ENCODE measurements around the gene MCF2L. TPM values are rescaled to one million over a fixed set of nuclear protein-coding genes. Genes with fewer than 3 reads are reported as not detected.

Gene MCF2L
- total RNA-seq, 1 experiment from 2014 or later: not detected

DNA sequence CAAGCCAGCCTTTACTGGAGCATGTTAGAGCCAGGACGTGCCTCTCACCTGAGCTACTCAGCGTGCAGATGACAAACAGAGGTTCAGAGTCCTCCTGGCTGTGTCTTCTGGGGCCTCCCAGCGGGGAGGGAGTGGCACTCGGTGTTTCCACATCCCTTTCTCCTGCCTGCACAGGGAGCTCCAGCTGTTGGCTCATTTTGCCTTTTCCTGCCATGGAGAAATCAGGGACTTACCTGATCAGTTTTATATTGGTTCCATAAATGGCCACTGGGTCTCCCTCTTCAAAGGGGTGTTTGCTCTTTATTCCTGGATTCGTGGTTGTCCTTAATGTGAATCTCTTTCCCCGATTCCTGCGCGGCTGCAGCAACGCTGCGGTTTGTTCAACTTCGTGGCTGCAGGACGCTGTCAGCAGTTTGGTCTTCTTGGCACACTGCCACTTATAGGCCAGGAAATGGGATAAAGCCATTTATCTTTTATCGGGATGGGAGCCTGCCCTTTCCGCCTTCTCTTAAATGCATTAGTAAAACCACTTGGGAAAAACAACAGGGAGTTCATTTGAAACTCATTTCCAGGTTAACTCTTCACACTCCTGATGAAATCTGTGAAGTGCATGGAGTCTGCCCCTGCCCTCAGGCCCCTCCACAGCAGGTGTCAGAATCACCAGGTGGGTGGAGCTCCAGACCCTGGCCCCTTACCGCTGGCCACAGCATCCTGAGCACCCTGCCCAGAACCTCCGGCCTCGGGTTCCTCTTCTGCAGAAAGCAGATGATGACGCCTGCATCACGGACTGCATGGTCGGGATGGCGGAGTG, 39.8 kb upstream of the MCF2L start:
- no peaks in the 10 kb centered on the region for H3K79me2 ChIP-seq (ENCODE audit: low read length)
- H3K4me1 ChIP-seq (ENCODE audit: low read length): no peaks in the 10 kb centered on the region

GRCh38 chr13:112929783-112930055, 39.3 kb upstream of the MCF2L start:
- no peaks in the 10 kb centered on the region for H3K36me3 ChIP-seq (ENCODE audit: insufficient read depth, low read length)

More for the DNA sequence above, 39.8 kb upstream of the MCF2L start:
- no peak for DNase-seq
- Histone ChIP-seq H3K9ac (ENCODE audit: low read length) (no peak overlapping the region), H3K36me3 (ENCODE audit: insufficient read depth, low read length) (no peaks in the 10 kb centered on the region), H3K27ac (ENCODE audit: low read length) (no peak overlapping the region), H3K9me3 (ENCODE audit: low read length) (no peaks in the 10 kb centered on the region), H3K4me2 (ENCODE audit: low read depth, low read length, poor library complexity, severe bottlenecking) (no peak overlapping the region), H3K9me2 (replicated peaks; ENCODE audit: insufficient read depth, low read length) (no peaks in the 10 kb centered on the region), H4K20me1 (ENCODE audit: insufficient read depth, low read depth, low read length) (no peaks in the 10 kb centered on the region), H2AFZ (ENCODE audit: low read length) (no peak overlapping the region), H3K27me3 (ENCODE audit: low read length) (no peaks in the 10 kb centered on the region), H3K4me3 (ENCODE audit: low read length) (no peak overlapping the region)

DNA sequence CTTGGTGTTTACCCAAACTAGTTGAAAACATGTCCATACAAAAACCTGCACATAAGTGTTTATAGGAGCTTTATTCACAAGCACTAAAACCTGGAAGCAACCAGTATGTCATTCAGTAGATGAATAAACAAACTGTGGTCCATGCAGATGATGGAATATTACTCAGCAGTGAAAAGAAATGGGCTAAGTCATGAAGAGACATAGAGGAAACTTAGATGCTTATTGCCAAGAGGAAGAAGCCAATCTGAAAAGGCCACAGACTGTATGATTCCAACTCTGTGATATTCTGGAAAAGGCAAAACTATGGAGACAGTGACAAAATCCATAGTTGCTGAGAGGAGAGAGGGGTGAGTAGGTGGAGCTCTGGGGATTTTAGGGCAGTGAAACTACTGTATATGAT, 38.8 kb upstream of the MCF2L start:
- Histone ChIP-seq H3K4me3 (ENCODE audit: low read length) (no peak overlapping the region), H3K36me3 (ENCODE audit: insufficient read depth, low read length) (no peaks in the 10 kb centered on the region), H3K9me2 (replicated peaks; ENCODE audit: insufficient read depth, low read length) (no peaks in the 10 kb centered on the region), H3K27me3 (ENCODE audit: low read length) (no peaks in the 10 kb centered on the region), H3K9me3 (ENCODE audit: low read length) (no peaks in the 10 kb centered on the region), H3K9ac (ENCODE audit: low read length) (no peak overlapping the region), H3K27ac (ENCODE audit: low read length) (no peak overlapping the region), H2AFZ (ENCODE audit: low read length) (no peak overlapping the region), H3K4me2 (ENCODE audit: low read depth, low read length, poor library complexity, severe bottlenecking) (no peak overlapping the region), H4K20me1 (ENCODE audit: insufficient read depth, low read depth, low read length) (no peaks in the 10 kb centered on the region), H3K79me2 (ENCODE audit: low read length) (no peaks in the 10 kb centered on the region), H3K4me1 (ENCODE audit: low read length) (no peaks in the 10 kb centered on the region)
- no peak for DNase-seq

More at GRCh38 chr13:112929783-112930055, 39.3 kb upstream of the MCF2L start:
- no peaks in the 10 kb centered on the region for H3K27me3 ChIP-seq (ENCODE audit: low read length)
- H3K4me1 ChIP-seq (ENCODE audit: low read length): no peaks in the 10 kb centered on the region
- no peak overlapping the region for H2AFZ ChIP-seq (ENCODE audit: low read length)
- H3K9ac ChIP-seq (ENCODE audit: low read length): no peak overlapping the region
- H3K27ac ChIP-seq (ENCODE audit: low read length): no peak overlapping the region
- H3K79me2 ChIP-seq (ENCODE audit: low read length): no peaks in the 10 kb centered on the region
- no peaks in the 10 kb centered on the region for H3K9me3 ChIP-seq (ENCODE audit: low read length)
- no peaks in the 10 kb centered on the region for H4K20me1 ChIP-seq (ENCODE audit: insufficient read depth, low read depth, low read length)
- DNase-seq: no peak
- no peak overlapping the region for H3K4me2 ChIP-seq (ENCODE audit: low read depth, low read length, poor library complexity, severe bottlenecking)
- no peaks in the 10 kb centered on the region for H3K9me2 ChIP-seq (replicated peaks; ENCODE audit: insufficient read depth, low read length)
- no peak overlapping the region for H3K4me3 ChIP-seq (ENCODE audit: low read length)

- Histone ChIP-seq H3K36me3 (ENCODE audit: insufficient read depth, low read length) (no peaks in the 10 kb centered on the region), H3K27me3 (ENCODE audit: low read length) (no peaks in the 10 kb centered on the region), H3K79me2 (ENCODE audit: low read length) (no peaks in the 10 kb centered on the region), H3K4me1 (ENCODE audit: low read length) (no peaks in the 10 kb centered on the region), H3K27ac (ENCODE audit: low read length) (no peak overlapping the region), H3K4me2 (ENCODE audit: low read depth, low read length, poor library complexity, severe bottlenecking) (no peak overlapping the region), H3K9me2 (replicated peaks; ENCODE audit: insufficient read depth, low read length) (no peaks in the 10 kb centered on the region), H4K20me1 (ENCODE audit: insufficient read depth, low read depth, low read length) (no peaks in the 10 kb centered on the region), H3K9ac (ENCODE audit: low read length) (no peak overlapping the region), H3K9me3 (ENCODE audit: low read length) (no peaks in the 10 kb centered on the region), H2AFZ (ENCODE audit: low read length) (no peak overlapping the region), H3K4me3 (ENCODE audit: low read length) (no peak overlapping the region)
- DNase-seq: peak; percentile 49
Observed at GRCh38 chr13:112931028-112931934, 37.7 kb upstream of the MCF2L start.

DNA sequence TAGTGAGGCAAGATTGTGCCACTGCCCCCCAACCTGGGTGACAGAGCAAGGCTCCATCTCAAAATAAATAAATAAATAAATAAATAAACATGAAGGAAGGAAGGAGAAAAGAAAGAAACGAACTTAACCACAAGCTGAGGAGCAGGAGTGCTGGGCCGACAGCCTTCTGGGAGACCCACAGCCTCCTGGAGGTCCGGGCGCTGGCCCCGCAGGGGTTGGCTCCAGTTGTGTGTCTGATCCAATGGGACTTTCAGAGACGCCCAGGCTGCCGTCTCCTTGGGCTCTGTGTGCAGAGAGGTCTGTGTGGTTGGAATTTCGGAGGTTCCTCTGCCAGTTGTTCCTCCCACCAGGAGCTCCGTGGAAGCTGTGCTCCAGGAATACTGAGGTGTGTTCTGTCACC, 36.0 kb upstream of the MCF2L start:
- Histone ChIP-seq H3K79me2 (ENCODE audit: low read length) (no peaks in the 10 kb centered on the region), H3K9me3 (ENCODE audit: low read length) (no peaks in the 10 kb centered on the region), H3K27me3 (ENCODE audit: low read length) (no peaks in the 10 kb centered on the region), H3K4me1 (ENCODE audit: low read length) (no peaks in the 10 kb centered on the region), H3K36me3 (ENCODE audit: insufficient read depth, low read length) (no peaks in the 10 kb centered on the region), H3K27ac (ENCODE audit: low read length) (no peak overlapping the region), H2AFZ (ENCODE audit: low read length) (no peak overlapping the region), H4K20me1 (ENCODE audit: insufficient read depth, low read depth, low read length) (no peaks in the 10 kb centered on the region), H3K9ac (ENCODE audit: low read length) (no peak overlapping the region), H3K4me3 (ENCODE audit: low read length) (no peak overlapping the region), H3K4me2 (ENCODE audit: low read depth, low read length, poor library complexity, severe bottlenecking) (no peak overlapping the region), H3K9me2 (replicated peaks; ENCODE audit: insufficient read depth, low read length) (no peaks in the 10 kb centered on the region)
- no peak for DNase-seq

DNA sequence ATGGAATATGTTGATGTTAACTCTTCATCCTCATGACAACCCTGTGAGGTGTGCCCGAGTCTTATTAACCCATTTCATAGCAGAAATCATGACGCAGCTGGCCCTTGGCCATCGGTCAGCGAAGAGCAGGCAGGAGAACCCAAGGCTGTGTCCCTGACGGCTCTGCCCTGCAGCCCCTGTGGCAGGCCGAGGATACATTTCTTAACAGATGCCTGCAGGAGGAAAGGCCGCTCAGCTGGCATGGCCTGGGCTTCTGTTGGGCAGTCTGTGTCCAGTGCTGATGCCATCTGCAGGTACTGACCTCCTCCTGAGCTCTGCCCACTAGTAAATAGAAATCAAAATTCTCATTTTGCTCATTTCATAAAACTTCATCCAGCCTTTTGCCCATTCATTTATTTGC, 35.4 kb upstream of the MCF2L start:
- no peak for DNase-seq
- Histone ChIP-seq H3K9me3 (ENCODE audit: low read length) (no peaks in the 10 kb centered on the region), H3K4me1 (ENCODE audit: low read length) (no peaks in the 10 kb centered on the region), H3K27me3 (ENCODE audit: low read length) (no peaks in the 10 kb centered on the region), H3K79me2 (ENCODE audit: low read length) (no peaks in the 10 kb centered on the region), H4K20me1 (ENCODE audit: insufficient read depth, low read depth, low read length) (no peaks in the 10 kb centered on the region), H3K9ac (ENCODE audit: low read length) (no peak overlapping the region), H2AFZ (ENCODE audit: low read length) (no peak overlapping the region), H3K36me3 (ENCODE audit: insufficient read depth, low read length) (no peaks in the 10 kb centered on the region), H3K9me2 (replicated peaks; ENCODE audit: insufficient read depth, low read length) (no peaks in the 10 kb centered on the region), H3K27ac (ENCODE audit: low read length) (no peak overlapping the region), H3K4me3 (ENCODE audit: low read length) (no peak overlapping the region), H3K4me2 (ENCODE audit: low read depth, low read length, poor library complexity, severe bottlenecking) (no peak overlapping the region)

GRCh38 chr13:112934078-112934477, 34.9 kb upstream of the MCF2L start:
- no peaks in the 10 kb centered on the region for H3K36me3 ChIP-seq (ENCODE audit: insufficient read depth, low read length)
- no peaks in the 10 kb centered on the region for H3K9me2 ChIP-seq (replicated peaks; ENCODE audit: insufficient read depth, low read length)
- H3K4me3 ChIP-seq (ENCODE audit: low read length): no peak overlapping the region
- no peaks in the 10 kb centered on the region for H4K20me1 ChIP-seq (ENCODE audit: insufficient read depth, low read depth, low read length)
- DNase-seq: no peak
- H3K27ac ChIP-seq (ENCODE audit: low read length): no peak overlapping the region
- no peak overlapping the region for H2AFZ ChIP-seq (ENCODE audit: low read length)
- H3K4me2 ChIP-seq (ENCODE audit: low read depth, low read length, poor library complexity, severe bottlenecking): no peak overlapping the region
- no peak overlapping the region for H3K9ac ChIP-seq (ENCODE audit: low read length)
- no peaks in the 10 kb centered on the region for H3K27me3 ChIP-seq (ENCODE audit: low read length)
- no peaks in the 10 kb centered on the region for H3K4me1 ChIP-seq (ENCODE audit: low read length)
- no peaks in the 10 kb centered on the region for H3K9me3 ChIP-seq (ENCODE audit: low read length)
- no peaks in the 10 kb centered on the region for H3K79me2 ChIP-seq (ENCODE audit: low read length)

- H3K4me2 ChIP-seq (ENCODE audit: low read depth, low read length, poor library complexity, severe bottlenecking): no peak overlapping the region
- H3K9ac ChIP-seq (ENCODE audit: low read length): no peak overlapping the region
Observed at GRCh38 chr13:112938680-112939079, 30.3 kb upstream of the MCF2L start.

More at GRCh38 chr13:112938680-112939079, 30.3 kb upstream of the MCF2L start:
- no peaks in the 10 kb centered on the region for H4K20me1 ChIP-seq (ENCODE audit: insufficient read depth, low read depth, low read length)
- H3K79me2 ChIP-seq (ENCODE audit: low read length): no peaks in the 10 kb centered on the region
- no peak overlapping the region for H3K27ac ChIP-seq (ENCODE audit: low read length)
- H3K4me1 ChIP-seq (ENCODE audit: low read length): no peaks in the 10 kb centered on the region
- no peak for DNase-seq
- no peaks in the 10 kb centered on the region for H3K9me3 ChIP-seq (ENCODE audit: low read length)
- H2AFZ ChIP-seq (ENCODE audit: low read length): no peak overlapping the region
- no peak overlapping the region for H3K4me3 ChIP-seq (ENCODE audit: low read length)
- no peaks in the 10 kb centered on the region for H3K27me3 ChIP-seq (ENCODE audit: low read length)
- H3K36me3 ChIP-seq (ENCODE audit: insufficient read depth, low read length): no peaks in the 10 kb centered on the region
- no peaks in the 10 kb centered on the region for H3K9me2 ChIP-seq (replicated peaks; ENCODE audit: insufficient read depth, low read length)

All from Karpas-422 (cell line).